Upper lobe of left lung (tissue), 6 donors: ENCODE results near the gene HIVEP2. TPM values are rescaled to one million over a fixed set of nuclear protein-coding genes. Genes with fewer than 3 reads are reported as not detected.
A peak's percentile ranks its signal among the peaks of the same experiment; 100 is the strongest.

ENCODE experiments used
- ATAC-seq, 2 donors: fragments of 200-7000 bp; cut with Tn5 transposase; one replicate each; pipeline ENCODE4 v1.9.1; 2022; ENCODE audit warnings: mild to moderate bottlenecking in 2 of 2, moderate library complexity in 2 of 2; ENCODE audit not compliant: low FRiP score in 2 of 2
- DNase-seq, 2 donors: peaks; one replicate each; pipeline ENCODE4 v3.0.0-alpha.2; 2019 to 2020
- H3K27ac ChIP-seq, 4 donors: fragments of 200-600 bp; sonication (generic); one replicate each; pipeline ENCODE4 v1.5.1; 2016 to 2019
- H3K27me3 ChIP-seq, 4 donors: fragments of 200-600 bp; sonication (generic); one replicate each; pipeline ENCODE4 v1.5.1; 2017 to 2019
- H3K36me3 ChIP-seq, 4 donors: fragments of 200-600 bp; sonication (generic); one replicate each; pipeline ENCODE4 v1.5.1; 2016 to 2019
- H3K4me1 ChIP-seq, 4 donors: fragments of 200-600 bp; sonication (generic); one replicate each; pipeline ENCODE4 v1.5.1; 2018 to 2019
- H3K4me3 ChIP-seq, 4 donors: fragments of 200-600 bp; sonication (generic); one replicate each; pipeline ENCODE4 v1.5.1; 2017 to 2019; ENCODE audit warnings: mild to moderate bottlenecking in 2 of 4, moderate library complexity in 1 of 4
- H3K9me3 ChIP-seq, 4 donors: fragments of 200-600 bp; sonication (generic); one replicate each; pipeline ENCODE4 v1.5.1; 2018 to 2019
- EP300 ChIP-seq, 4 donors: sonication (generic); formaldehyde crosslinking; IDR thresholded peaks; one replicate each; pipeline ENCODE4 v1.5.1; 2017; ENCODE audit warnings: antibody characterized with exemption in 4 of 4, control low read depth in 2 of 4
- POLR2A ChIP-seq, 4 donors: fragments of 450-650 bp; IDR thresholded peaks; one replicate each; pipeline ENCODE4 v1.5.1; 2016 to 2017; ENCODE audit warnings: antibody characterized with exemption in 4 of 4, mild to moderate bottlenecking in 2 of 4
- POLR2AphosphoS5 ChIP-seq, 2 donors: sonication (generic); formaldehyde crosslinking; IDR thresholded peaks; one replicate each; pipeline ENCODE4 v1.5.1; 2017; ENCODE audit warnings: antibody characterized with exemption in 2 of 2
- WGBS, 2 donors: methylation state at CpG; one replicate each; pipeline ENCODE4 v1.1.5; 2017 to 2018; 5-methylcytosine and 5-hydroxymethylcytosine counted together
- total RNA-seq, 6 donors: library from RNA; depleted of rRNA in 4 of 6; stranded (reverse); fragments of >200 nt in 4 of 6; gene quantifications; one replicate each; pipeline versions ENCODE4 v1.1.0 to v1.2.1, GENCODE V29; 2016 to 2021
- TF ChIP-seq, protein P1 (sequence below), 6 experiments: fragments of 450-650 bp in 4 of 6; fragments of 200-600 bp in 2 of 6; sonication (generic) in 2 of 6; IDR thresholded peaks; one replicate each; pipeline ENCODE4 v1.5.1; 2016 to 2019; ENCODE audit warnings: antibody characterized with exemption in 6 of 6
- donor health status: DM: no; HTN: no; CAD: no; lungs with moderate emphysema.
- donor health status: DM: no; HTN: yes; CAD: no; lungs with severe emphysema.

The HIVEP2 gene
- total RNA-seq, 6 donors from 2014 or later, result 10.4 to 32.5 (median 19.6) TPM

DNA sequence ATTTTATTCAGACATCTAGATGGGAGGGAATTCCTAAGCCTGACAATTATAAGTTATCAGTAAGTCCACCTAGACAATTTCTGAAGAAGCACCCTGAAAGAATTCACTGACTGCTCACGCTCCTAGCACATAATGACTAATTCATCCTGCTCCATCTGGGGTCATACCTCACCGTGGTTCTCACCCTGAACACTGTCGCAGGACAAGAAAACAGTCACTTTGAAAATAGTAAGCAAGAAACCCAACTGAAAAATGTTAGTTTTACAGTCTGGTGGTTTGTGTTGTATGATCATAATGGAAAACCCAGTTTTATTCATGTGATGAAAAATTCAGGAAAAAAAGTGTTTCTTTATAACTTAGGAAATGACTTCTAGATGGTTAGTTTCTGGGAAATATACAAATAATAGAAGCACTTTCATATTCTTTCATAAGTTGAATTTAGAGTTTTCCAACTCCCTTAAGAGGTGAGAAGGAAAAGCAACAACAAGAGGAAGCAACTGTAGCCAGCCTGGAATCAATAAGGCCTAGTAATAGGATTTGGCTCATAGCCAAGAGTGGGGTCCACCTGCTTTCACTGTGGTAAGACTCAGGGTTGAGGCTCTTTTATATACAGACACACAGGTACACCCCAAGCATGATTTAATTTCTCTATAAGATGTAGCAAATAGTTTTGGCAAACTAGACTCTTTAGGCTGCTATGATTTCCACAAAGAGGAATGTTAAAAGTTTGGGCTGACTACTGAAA is 94.1 kb downstream of the HIVEP2 start:
- Histone ChIP-seq H3K27me3 (no peaks in the 10 kb centered on the region), H3K9me3 (no peaks in the 10 kb centered on the region), H3K4me1 (peaks cover 20 to 29% (median 27%) of the 10 kb centered on the region in 4 donors), H3K36me3 (no peaks in the 10 kb centered on the region), H3K27ac (no peak overlapping the region), H3K4me3 (no peak overlapping the region)
- WGBS, 2 donors, result 60 to 90% methylated on average over 3 of the region's 3 CpGs
- no peak for TF ChIP-seq POLR2AphosphoS5 (IDR thresholded peaks at IDR 0.05)
- TF ChIP-seq, protein P1, sequence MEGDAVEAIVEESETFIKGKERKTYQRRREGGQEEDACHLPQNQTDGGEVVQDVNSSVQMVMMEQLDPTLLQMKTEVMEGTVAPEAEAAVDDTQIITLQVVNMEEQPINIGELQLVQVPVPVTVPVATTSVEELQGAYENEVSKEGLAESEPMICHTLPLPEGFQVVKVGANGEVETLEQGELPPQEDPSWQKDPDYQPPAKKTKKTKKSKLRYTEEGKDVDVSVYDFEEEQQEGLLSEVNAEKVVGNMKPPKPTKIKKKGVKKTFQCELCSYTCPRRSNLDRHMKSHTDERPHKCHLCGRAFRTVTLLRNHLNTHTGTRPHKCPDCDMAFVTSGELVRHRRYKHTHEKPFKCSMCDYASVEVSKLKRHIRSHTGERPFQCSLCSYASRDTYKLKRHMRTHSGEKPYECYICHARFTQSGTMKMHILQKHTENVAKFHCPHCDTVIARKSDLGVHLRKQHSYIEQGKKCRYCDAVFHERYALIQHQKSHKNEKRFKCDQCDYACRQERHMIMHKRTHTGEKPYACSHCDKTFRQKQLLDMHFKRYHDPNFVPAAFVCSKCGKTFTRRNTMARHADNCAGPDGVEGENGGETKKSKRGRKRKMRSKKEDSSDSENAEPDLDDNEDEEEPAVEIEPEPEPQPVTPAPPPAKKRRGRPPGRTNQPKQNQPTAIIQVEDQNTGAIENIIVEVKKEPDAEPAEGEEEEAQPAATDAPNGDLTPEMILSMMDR (IDR thresholded peaks at IDR 0.05), result no peak
- TF ChIP-seq EP300 (IDR thresholded peaks at IDR 0.05), result no peak
- no peak for TF ChIP-seq POLR2A (IDR thresholded peaks at IDR 0.05)
- no peak for DNase-seq
- ATAC-seq, result no peak

DNA sequence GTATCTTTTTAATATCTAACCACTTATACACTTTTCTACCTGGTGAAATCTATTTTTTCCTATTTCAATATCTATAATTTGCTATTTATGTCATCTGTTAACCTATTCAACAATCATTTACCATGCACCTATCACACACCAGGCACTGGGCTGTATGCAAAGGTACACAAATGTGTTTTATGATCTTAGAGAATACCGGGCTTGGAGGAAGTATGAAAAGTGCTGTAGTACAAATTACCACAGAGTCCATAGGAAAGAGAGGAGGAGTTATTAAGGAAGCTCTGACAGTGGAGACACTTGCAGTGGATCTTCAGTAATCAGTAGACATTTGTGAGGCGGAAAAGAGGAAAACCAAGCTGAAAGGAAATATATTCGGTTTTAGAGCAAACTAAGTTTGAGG is 96.0 kb downstream of the HIVEP2 start:
- Histone ChIP-seq H3K9me3 (no peaks in the 10 kb centered on the region), H3K4me3 (no peak overlapping the region), H3K27ac (no peak overlapping the region), H3K27me3 (no peaks in the 10 kb centered on the region), H3K36me3 (no peaks in the 10 kb centered on the region), H3K4me1 (peaks cover 36 to 48% (median 37%) of the 10 kb centered on the region in 4 donors)
- ATAC-seq (no peak), DNase-seq (no peak)
- TF ChIP-seq EP300 (IDR thresholded peaks at IDR 0.05), result no peak
- no peak for TF ChIP-seq POLR2AphosphoS5 (IDR thresholded peaks at IDR 0.05)
- TF ChIP-seq, protein P1 (IDR thresholded peaks at IDR 0.05), result no peak
- no peak for TF ChIP-seq POLR2A (IDR thresholded peaks at IDR 0.05)
- WGBS, 2 donors, result 77% methylated on average over 3 of the region's 3 CpGs

DNA sequence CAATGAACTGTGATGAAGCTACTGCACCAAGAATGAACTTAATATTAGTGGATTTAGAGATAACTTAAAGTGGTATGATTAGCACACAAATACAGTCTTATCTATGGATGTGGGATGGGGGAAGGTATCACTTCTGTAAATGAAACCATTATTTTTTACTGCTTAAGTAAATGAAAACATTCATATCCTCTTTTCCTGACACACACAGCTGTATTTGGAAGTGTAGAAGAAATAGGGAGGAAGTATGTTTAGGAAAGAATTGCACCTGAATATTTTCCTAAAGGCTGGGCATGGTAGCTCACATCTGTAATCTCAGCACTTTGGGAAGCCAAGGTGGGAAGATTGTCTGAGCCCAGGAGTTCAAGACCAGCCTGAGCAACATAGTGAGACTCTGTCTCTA is 96.8 kb downstream of the HIVEP2 start:
- H3K4me1 ChIP-seq, result peaks cover 29 to 43% (median 35%) of the 10 kb centered on the region in 4 donors
- TF ChIP-seq POLR2AphosphoS5 (IDR thresholded peaks at IDR 0.05), result no peak
- TF ChIP-seq POLR2A (IDR thresholded peaks at IDR 0.05), result no peak
- TF ChIP-seq EP300 (IDR thresholded peaks at IDR 0.05), result no peak
- TF ChIP-seq, protein P1 (IDR thresholded peaks at IDR 0.05), result no peak

DNA sequence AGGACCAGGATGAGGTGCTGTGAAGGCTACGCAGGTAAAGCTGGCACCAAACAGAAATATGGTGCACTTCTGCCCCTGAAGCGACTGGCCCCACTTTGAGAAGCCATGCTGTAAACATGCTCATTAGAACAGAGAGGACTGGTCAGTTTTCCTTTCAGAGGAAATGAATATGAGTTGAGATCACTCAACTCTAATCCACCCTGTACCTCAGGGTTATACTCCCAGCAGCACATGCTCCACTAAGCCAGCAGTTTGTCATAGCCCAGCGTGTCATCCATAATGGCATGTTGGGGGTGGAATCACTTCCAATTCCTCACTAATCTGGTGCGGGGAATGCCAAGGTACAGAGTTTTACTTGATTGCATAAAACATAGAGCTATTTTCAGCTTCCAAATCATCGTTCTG is 98.1 kb downstream of the HIVEP2 start:
- ATAC-seq (peak; percentile 38 to 73), DNase-seq (no peak)
- no peaks in the 10 kb centered on the region for H3K9me3 ChIP-seq
- H3K4me1 ChIP-seq, result peaks cover 39 to 50% (median 44%) of the 10 kb centered on the region in 4 donors
- 85 to 86% methylated on average over 5 of the region's 5 CpGs for WGBS, 2 donors
- peak overlapping the region; percentile 36 to 83 (median 76) for H3K27ac ChIP-seq
- H3K36me3 ChIP-seq, result no peaks in the 10 kb centered on the region
- H3K4me3 ChIP-seq, result no peak overlapping the region
- no peak for TF ChIP-seq POLR2A (IDR thresholded peaks at IDR 0.05)
- TF ChIP-seq, protein P1 (IDR thresholded peaks at IDR 0.05), result no peak
- TF ChIP-seq EP300 (IDR thresholded peaks at IDR 0.05), result no peak
- no peaks in the 10 kb centered on the region for H3K27me3 ChIP-seq

More for the DNA sequence above, 96.8 kb downstream of the HIVEP2 start:
- no peaks in the 10 kb centered on the region for H3K9me3 ChIP-seq
- no peak overlapping the region for H3K4me3 ChIP-seq
- DNase-seq (no peak), ATAC-seq (no peak)
- H3K27ac ChIP-seq, result no peak overlapping the region
- H3K36me3 ChIP-seq, result no peaks in the 10 kb centered on the region
- no peaks in the 10 kb centered on the region for H3K27me3 ChIP-seq

DNA sequence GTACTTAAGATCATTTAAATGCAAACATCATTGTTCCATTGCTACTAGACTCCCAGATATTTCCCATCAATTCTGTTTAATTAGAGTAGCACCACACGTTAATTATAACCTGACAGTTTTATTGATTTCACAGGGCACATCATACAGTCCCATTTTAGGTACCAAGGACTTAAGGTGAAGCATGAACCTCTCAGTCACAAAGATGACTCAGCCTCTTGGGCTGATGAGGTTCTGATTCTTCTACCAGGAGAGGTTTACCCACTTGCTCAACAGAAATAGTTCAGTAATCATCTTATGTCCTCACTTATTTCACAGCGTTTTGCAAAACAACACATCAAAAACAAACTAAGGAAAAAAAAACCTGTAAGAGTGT is 98.5 kb downstream of the HIVEP2 start:
- no peaks in the 10 kb centered on the region for H3K9me3 ChIP-seq
- H3K4me1 ChIP-seq, result peaks cover 41 to 51% (median 46%) of the 10 kb centered on the region in 4 donors
- no peaks in the 10 kb centered on the region for H3K27me3 ChIP-seq
- TF ChIP-seq POLR2AphosphoS5 (IDR thresholded peaks at IDR 0.05) (no peak), EP300 (IDR thresholded peaks at IDR 0.05) (no peak), POLR2A (IDR thresholded peaks at IDR 0.05) (no peak)
- TF ChIP-seq, protein P1 (IDR thresholded peaks at IDR 0.05), result no peak
- ATAC-seq (peak in 1 of 2 donors; percentile 36), DNase-seq (no peak)
- no peak overlapping the region for H3K4me3 ChIP-seq
- no peaks in the 10 kb centered on the region for H3K36me3 ChIP-seq
- WGBS, 2 donors, result 25 to 56% methylated on average over 2 of the region's 2 CpGs
- peak overlapping the region; percentile 36 to 83 (median 76) for H3K27ac ChIP-seq
